Trophoblast cell (in vitro differentiated cells and primary cell): ENCODE data around the gene GSG1L.
A peak's percentile ranks its signal among the peaks of the same experiment; 100 is the strongest.

ENCODE experiments used
- DNase-seq, 2 donors: peaks; one replicate each; pipeline ENCODE4 v3.0.0-alpha.2; 2016
- H2AFZ ChIP-seq: 2 replicates; pipeline ENCODE4 v1.6.1; 2013; ENCODE audit warnings: low read length, moderate library complexity, mild to moderate bottlenecking; ENCODE audit not compliant: insufficient read depth, poor library complexity
- H2AK5ac ChIP-seq: 2 replicates; pipeline ENCODE4 v1.6.1; 2013; ENCODE audit warnings: mild to moderate bottlenecking, low read length
- H2BK120ac ChIP-seq: 2 replicates; pipeline ENCODE4 v1.6.1; 2013; ENCODE audit warnings: low read length, mild to moderate bottlenecking, moderate library complexity; ENCODE audit not compliant: insufficient read depth, poor library complexity
- H2BK12ac ChIP-seq: 2 replicates; pipeline ENCODE4 v1.6.1; 2013; ENCODE audit warnings: mild to moderate bottlenecking, low read length, moderate library complexity
- H2BK5ac ChIP-seq: 2 replicates; pipeline ENCODE4 v1.6.1; 2013; ENCODE audit warnings: low read length, low read depth, moderate library complexity, mild to moderate bottlenecking; ENCODE audit not compliant: poor library complexity
- H3K14ac ChIP-seq: 2 replicates; pipeline ENCODE4 v1.6.1; 2013; ENCODE audit warnings: mild to moderate bottlenecking, low read length
- H3K18ac ChIP-seq: 2 replicates; pipeline ENCODE4 v1.6.1; 2013; ENCODE audit warnings: mild to moderate bottlenecking, low read length
- H3K23ac ChIP-seq: 2 replicates; pipeline ENCODE4 v1.6.1; 2013; ENCODE audit warnings: low read length
- H3K27ac ChIP-seq: 2 replicates; pipeline ENCODE4 v1.5.1; 2013; ENCODE audit warnings: low read depth, mild to moderate bottlenecking, inconsistent platforms, low read length, moderate library complexity
- H3K27me3 ChIP-seq: 2 replicates; pipeline ENCODE4 v1.6.1; 2013; ENCODE audit warnings: inconsistent platforms, mild to moderate bottlenecking, low read length, moderate library complexity; ENCODE audit not compliant: insufficient read depth
- H3K36me3 ChIP-seq, 2 experiments: 1 replicate in 1 of 2; 2 replicates in 1 of 2; pipeline ENCODE4 v1.6.1; 2013; ENCODE audit warnings: low read length in 2 of 2, mild to moderate bottlenecking in 2 of 2, moderate library complexity in 1 of 2; ENCODE audit not compliant: insufficient read depth in 2 of 2, control insufficient read depth in 1 of 2
- H3K4ac ChIP-seq: 2 replicates; pipeline ENCODE4 v1.6.1; 2013; ENCODE audit warnings: low read depth, mild to moderate bottlenecking, low read length, moderate library complexity
- H3K4me1 ChIP-seq, 2 experiments: 1 replicate in 1 of 2; 2 replicates in 1 of 2; pipeline ENCODE4 v1.6.1; 2013; ENCODE audit warnings: low read length in 2 of 2, mild to moderate bottlenecking in 2 of 2, moderate library complexity in 1 of 2; ENCODE audit not compliant: insufficient read depth in 2 of 2, control insufficient read depth in 1 of 2
- H3K4me2 ChIP-seq: 2 replicates; pipeline ENCODE4 v1.6.1; 2013; ENCODE audit warnings: inconsistent platforms, mild to moderate bottlenecking, low read length, moderate library complexity
- H3K4me3 ChIP-seq: 2 replicates; pipeline ENCODE4 v1.5.1; 2013; ENCODE audit warnings: mild to moderate bottlenecking, low read depth, low read length, inconsistent platforms
- H3K79me1 ChIP-seq: one replicate; pipeline ENCODE4 v1.6.1; 2013; ENCODE audit warnings: low read length
- H3K79me2 ChIP-seq: 2 replicates; pipeline ENCODE4 v1.6.1; 2013; ENCODE audit warnings: low read length, mild to moderate bottlenecking; ENCODE audit not compliant: control insufficient read depth, insufficient read depth, poor library complexity
- H3K9ac ChIP-seq: 2 replicates; pipeline ENCODE4 v1.6.1; 2013; ENCODE audit warnings: mild to moderate bottlenecking, low read length
- H3K9me3 ChIP-seq: 2 replicates; pipeline ENCODE4 v1.6.1; 2013; ENCODE audit warnings: low read depth, mild to moderate bottlenecking, control low read depth, inconsistent platforms, low read length; ENCODE audit not compliant: insufficient read depth
- H4K12ac ChIP-seq: 2 replicates; pipeline ENCODE4 v1.6.1; 2013; ENCODE audit warnings: low read depth, mild to moderate bottlenecking, low read length, moderate library complexity
- H4K8ac ChIP-seq: 2 replicates; pipeline ENCODE4 v1.6.1; 2013; ENCODE audit warnings: low read depth, mild to moderate bottlenecking, low read length, moderate library complexity
- H4K91ac ChIP-seq: one replicate; pipeline ENCODE4 v1.6.1; 2013; ENCODE audit warnings: low read depth, mild to moderate bottlenecking, low read length, moderate library complexity
- WGBS: extraction: QIAGEN DNeasy Blood & Tissue Kit; methylation state at CpG from one replicate; pipeline ENCODE4 v1.1.7; 2013; ENCODE audit warnings: missing lambda C conversion rate; ENCODE audit not compliant: insufficient read length, insufficient coverage; ENCODE audit errors: extremely low coverage; 5-methylcytosine and 5-hydroxymethylcytosine counted together

GSG1L gene

GRCh38 chr16:27899736-27900135 lies 163.8 kb downstream of the GSG1L start:
- no peak overlapping the region for H2BK120ac ChIP-seq
- H3K27me3 ChIP-seq: no peaks in the 10 kb centered on the region
- peaks cover 7% of the 10 kb centered on the region for H3K9me3 ChIP-seq
- no peak overlapping the region for H4K91ac ChIP-seq
- H3K79me1 ChIP-seq: no peaks in the 10 kb centered on the region
- no peak overlapping the region for H2AK5ac ChIP-seq
- H2AFZ ChIP-seq: no peak overlapping the region
- no peaks in the 10 kb centered on the region for H3K79me2 ChIP-seq
- no peak for DNase-seq
- no peak overlapping the region for H2BK5ac ChIP-seq
- no peak overlapping the region for H3K27ac ChIP-seq
- no peaks in the 10 kb centered on the region for H3K36me3 ChIP-seq
- no peak overlapping the region for H3K4me3 ChIP-seq
- H4K12ac ChIP-seq: no peak overlapping the region
- no peak overlapping the region for H3K9ac ChIP-seq
- no CpG with 5 or more reads among the region's 4 CpGs for WGBS
- no peaks in the 10 kb centered on the region for H3K4me1 ChIP-seq
- no peak overlapping the region for H3K14ac ChIP-seq
- no peak overlapping the region for H2BK12ac ChIP-seq
- H3K18ac ChIP-seq: no peak overlapping the region
- no peak overlapping the region for H3K4me2 ChIP-seq
- no peak overlapping the region for H3K4ac ChIP-seq
- no peak overlapping the region for H3K23ac ChIP-seq
- no peak overlapping the region for H4K8ac ChIP-seq

DNA sequence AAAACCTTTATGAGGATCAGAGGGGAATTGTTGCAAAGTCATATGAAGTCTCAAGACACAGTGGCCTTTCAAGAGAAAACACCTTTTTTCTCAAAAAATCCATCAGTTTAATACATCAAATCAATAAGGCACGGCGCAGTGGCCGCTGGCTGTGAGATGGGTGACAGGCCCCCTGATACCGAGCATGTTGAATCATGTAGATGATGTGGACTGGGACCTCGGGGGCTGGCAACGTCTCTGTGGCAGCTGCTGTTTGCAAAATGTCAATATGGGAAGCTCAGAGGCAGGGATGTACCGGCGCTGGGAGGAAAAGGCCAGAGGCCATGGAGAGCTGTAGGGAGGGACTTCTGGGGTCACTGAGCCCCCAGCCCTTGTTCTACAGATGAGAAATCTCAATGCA lies 169.1 kb downstream of the GSG1L start:
- Histone ChIP-seq H3K79me2 (no peaks in the 10 kb centered on the region), H3K4ac (no peak overlapping the region), H3K27me3 (no peaks in the 10 kb centered on the region), H2BK5ac (no peak overlapping the region), H2BK12ac (no peak overlapping the region), H2AK5ac (no peak overlapping the region), H3K23ac (no peak overlapping the region), H3K18ac (no peak overlapping the region), H3K14ac (no peak overlapping the region), H3K79me1 (no peaks in the 10 kb centered on the region), H3K4me3 (no peak overlapping the region), H3K36me3 (no peaks in the 10 kb centered on the region), H4K8ac (no peak overlapping the region), H4K12ac (no peak overlapping the region), H3K4me2 (no peak overlapping the region), H3K9me3 (peaks cover 4% of the 10 kb centered on the region), H2BK120ac (no peak overlapping the region), H3K27ac (no peak overlapping the region), H3K9ac (no peak overlapping the region), H4K91ac (no peak overlapping the region), H2AFZ (no peak overlapping the region), H3K4me1 (no peaks in the 10 kb centered on the region)
- no peak for DNase-seq
- WGBS: no CpG with 5 or more reads among the region's 8 CpGs

DNA sequence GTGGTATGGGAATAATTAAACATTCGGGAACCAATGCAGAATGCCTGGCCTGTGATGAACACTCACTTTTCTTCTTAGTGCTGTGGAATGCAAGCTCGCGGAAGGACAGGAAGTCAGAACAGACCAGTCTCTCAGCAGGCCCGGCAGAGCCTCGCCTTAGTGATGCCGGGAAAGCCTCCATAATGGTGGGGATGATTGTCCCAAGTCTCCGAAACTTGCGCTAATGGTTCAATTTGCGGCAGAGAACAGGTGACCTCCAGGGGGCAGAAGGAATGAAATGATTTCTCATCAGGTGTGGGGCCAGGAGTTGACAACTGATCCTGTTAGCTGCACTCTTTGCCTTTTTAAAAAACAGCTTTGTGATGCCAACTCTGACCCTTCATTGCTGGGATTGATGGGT lies 170.6 kb downstream of the GSG1L start:
- no peak overlapping the region for H4K8ac ChIP-seq
- H3K27ac ChIP-seq: no peak overlapping the region
- no peak overlapping the region for H3K4ac ChIP-seq
- H4K91ac ChIP-seq: no peak overlapping the region
- H2BK12ac ChIP-seq: no peak overlapping the region
- H2AK5ac ChIP-seq: no peak overlapping the region
- H3K36me3 ChIP-seq: no peaks in the 10 kb centered on the region
- peak in 1 of 2 donors; percentile 5 for DNase-seq
- no peak overlapping the region for H3K23ac ChIP-seq
- no peak overlapping the region for H3K14ac ChIP-seq
- H3K79me2 ChIP-seq: no peaks in the 10 kb centered on the region
- peaks cover 4% of the 10 kb centered on the region for H3K9me3 ChIP-seq
- H3K18ac ChIP-seq: no peak overlapping the region
- H2AFZ ChIP-seq: no peak overlapping the region
- H3K4me3 ChIP-seq: no peak overlapping the region
- WGBS: no CpG with 5 or more reads among the region's 9 CpGs
- no peaks in the 10 kb centered on the region for H3K4me1 ChIP-seq
- no peaks in the 10 kb centered on the region for H3K27me3 ChIP-seq
- H3K9ac ChIP-seq: no peak overlapping the region
- no peaks in the 10 kb centered on the region for H3K79me1 ChIP-seq
- H2BK5ac ChIP-seq: no peak overlapping the region
- H3K4me2 ChIP-seq: no peak overlapping the region
- no peak overlapping the region for H4K12ac ChIP-seq
- H2BK120ac ChIP-seq: no peak overlapping the region

DNA sequence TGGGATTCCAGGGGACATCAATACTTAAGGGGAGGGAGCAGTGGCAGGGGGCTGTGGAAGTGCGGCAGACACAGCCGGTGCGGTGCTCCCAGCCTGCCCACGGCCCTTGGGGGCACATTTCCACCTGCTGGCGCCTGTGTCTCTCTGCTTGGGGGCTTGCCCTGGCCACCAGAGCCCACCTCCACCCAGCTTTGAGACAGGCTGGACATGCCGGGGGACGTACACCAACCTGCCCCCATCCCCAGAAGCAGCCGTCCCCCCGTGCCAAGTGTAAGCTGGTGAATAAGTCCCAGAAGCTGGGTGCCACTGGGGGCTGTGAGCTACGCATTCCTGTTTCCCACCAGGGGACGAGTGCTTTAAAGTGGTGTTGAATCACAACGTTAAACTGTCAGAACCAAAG lies 172.6 kb downstream of the GSG1L start:
- H3K79me2 ChIP-seq: no peaks in the 10 kb centered on the region
- no CpG with 5 or more reads among the region's 12 CpGs for WGBS
- H3K4me1 ChIP-seq: no peaks in the 10 kb centered on the region
- H2BK12ac ChIP-seq: no peak overlapping the region
- H2BK5ac ChIP-seq: no peak overlapping the region
- no peaks in the 10 kb centered on the region for H3K79me1 ChIP-seq
- no peak overlapping the region for H2BK120ac ChIP-seq
- no peaks in the 10 kb centered on the region for H3K36me3 ChIP-seq
- H3K9ac ChIP-seq: no peak overlapping the region
- no peak overlapping the region for H3K4me3 ChIP-seq
- no peak overlapping the region for H3K27ac ChIP-seq
- no peak overlapping the region for H4K91ac ChIP-seq
- no peak overlapping the region for H3K23ac ChIP-seq
- H3K4ac ChIP-seq: no peak overlapping the region
- H3K18ac ChIP-seq: no peak overlapping the region
- H3K14ac ChIP-seq: no peak overlapping the region
- no peaks in the 10 kb centered on the region for H3K27me3 ChIP-seq
- H4K12ac ChIP-seq: no peak overlapping the region
- no peak overlapping the region for H2AFZ ChIP-seq
- no peak overlapping the region for H4K8ac ChIP-seq
- no peak for DNase-seq
- H3K9me3 ChIP-seq: peaks cover under 1% of the 10 kb centered on the region
- no peak overlapping the region for H2AK5ac ChIP-seq
- no peak overlapping the region for H3K4me2 ChIP-seq
